Endothelial cell of umbilical vein (primary cell): ENCODE data around the gene TNFRSF1A.

Experiments used
- EZH2 ChIP-seq: IDR thresholded peaks from 2 replicates; pipeline ENCODE4 v1.6.1; 2012; ENCODE audit warnings: borderline replicate concordance, low read depth, mild to moderate bottlenecking, moderate library complexity, low read length, inconsistent platforms; ENCODE audit not compliant: severe bottlenecking
- TF ChIP-seq, protein P1 (sequence below), 2 donors: IDR thresholded peaks; 1 replicate in 1 of 2; 2 replicates in 1 of 2; pipeline ENCODE4 v1.5.1; 2011; ENCODE audit warnings: low read length in 2 of 2, mild to moderate bottlenecking in 2 of 2, moderate library complexity in 2 of 2, control low read depth in 1 of 2, inconsistent platforms in 1 of 2, low read depth in 1 of 2; ENCODE audit not compliant: insufficient read depth in 1 of 2; ENCODE audit errors: extremely low read depth in 1 of 2

GRCh38 chr12:6342140-6342889, 439 bp upstream of the TNFRSF1A start:
- TF ChIP-seq, protein P1, sequence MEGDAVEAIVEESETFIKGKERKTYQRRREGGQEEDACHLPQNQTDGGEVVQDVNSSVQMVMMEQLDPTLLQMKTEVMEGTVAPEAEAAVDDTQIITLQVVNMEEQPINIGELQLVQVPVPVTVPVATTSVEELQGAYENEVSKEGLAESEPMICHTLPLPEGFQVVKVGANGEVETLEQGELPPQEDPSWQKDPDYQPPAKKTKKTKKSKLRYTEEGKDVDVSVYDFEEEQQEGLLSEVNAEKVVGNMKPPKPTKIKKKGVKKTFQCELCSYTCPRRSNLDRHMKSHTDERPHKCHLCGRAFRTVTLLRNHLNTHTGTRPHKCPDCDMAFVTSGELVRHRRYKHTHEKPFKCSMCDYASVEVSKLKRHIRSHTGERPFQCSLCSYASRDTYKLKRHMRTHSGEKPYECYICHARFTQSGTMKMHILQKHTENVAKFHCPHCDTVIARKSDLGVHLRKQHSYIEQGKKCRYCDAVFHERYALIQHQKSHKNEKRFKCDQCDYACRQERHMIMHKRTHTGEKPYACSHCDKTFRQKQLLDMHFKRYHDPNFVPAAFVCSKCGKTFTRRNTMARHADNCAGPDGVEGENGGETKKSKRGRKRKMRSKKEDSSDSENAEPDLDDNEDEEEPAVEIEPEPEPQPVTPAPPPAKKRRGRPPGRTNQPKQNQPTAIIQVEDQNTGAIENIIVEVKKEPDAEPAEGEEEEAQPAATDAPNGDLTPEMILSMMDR (IDR thresholded peaks at IDR 0.05; ENCODE audit: extremely low read depth in 1 of 2, insufficient read depth in 1 of 2, low read depth in 1 of 2, low read length in 2 of 2): no peak
- TF ChIP-seq EZH2: no peak
